OCI-LY7 (cell line): ENCODE data around the gene SLC38A9.

ENCODE experiments used
- EZH2phosphoT487 ChIP-seq: fragments of 200-600 bp; sonication (generic); IDR thresholded peaks from 2 replicates; pipeline ENCODE4 v1.6.1; 2018; ENCODE audit warnings: low read depth, borderline replicate concordance, mild to moderate bottlenecking, mixed run types, antibody characterized with exemption, low read length, moderate library complexity, mixed read lengths
- TF ChIP-seq, protein P1 (sequence below): fragments of 200-600 bp; sonication (generic); conservative IDR thresholded peaks from 2 replicates; pipeline ENCODE4 v1.5.1; 2014; ENCODE audit warnings: mild to moderate bottlenecking, antibody characterized with exemption, low read length, moderate library complexity, mixed read lengths

GRCh38 chr5:55665065-55665464 is 47.1 kb downstream of the SLC38A9 start:
- TF ChIP-seq, protein P1, sequence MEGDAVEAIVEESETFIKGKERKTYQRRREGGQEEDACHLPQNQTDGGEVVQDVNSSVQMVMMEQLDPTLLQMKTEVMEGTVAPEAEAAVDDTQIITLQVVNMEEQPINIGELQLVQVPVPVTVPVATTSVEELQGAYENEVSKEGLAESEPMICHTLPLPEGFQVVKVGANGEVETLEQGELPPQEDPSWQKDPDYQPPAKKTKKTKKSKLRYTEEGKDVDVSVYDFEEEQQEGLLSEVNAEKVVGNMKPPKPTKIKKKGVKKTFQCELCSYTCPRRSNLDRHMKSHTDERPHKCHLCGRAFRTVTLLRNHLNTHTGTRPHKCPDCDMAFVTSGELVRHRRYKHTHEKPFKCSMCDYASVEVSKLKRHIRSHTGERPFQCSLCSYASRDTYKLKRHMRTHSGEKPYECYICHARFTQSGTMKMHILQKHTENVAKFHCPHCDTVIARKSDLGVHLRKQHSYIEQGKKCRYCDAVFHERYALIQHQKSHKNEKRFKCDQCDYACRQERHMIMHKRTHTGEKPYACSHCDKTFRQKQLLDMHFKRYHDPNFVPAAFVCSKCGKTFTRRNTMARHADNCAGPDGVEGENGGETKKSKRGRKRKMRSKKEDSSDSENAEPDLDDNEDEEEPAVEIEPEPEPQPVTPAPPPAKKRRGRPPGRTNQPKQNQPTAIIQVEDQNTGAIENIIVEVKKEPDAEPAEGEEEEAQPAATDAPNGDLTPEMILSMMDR, result no peak
- TF ChIP-seq EZH2phosphoT487, result no peak
